Measurements from ENCODE around the gene WASHC2C.
"Not testable (repeated sequence)": the region's sequence is repeated elsewhere in the genome, so short reads cannot be mapped to it uniquely, and the experiment has no call there.

The WASHC2C gene

GRCh38 chr10:45757661-45758396 is 30.8 kb downstream of the WASHC2C start:
- not testable (repeated sequence) for DNase-seq (ENCODE audit: low read depth in 2 of 3, low spot score in 1 of 3)

- DNase-seq (ENCODE audit: low read depth in 2 of 3, low spot score in 1 of 3) = not testable (repeated sequence)
These were observed 34.6 kb downstream of the WASHC2C start for GRCh38 chr10:45761622-45762021.

- not testable (repeated sequence) for DNase-seq (ENCODE audit: low read depth in 2 of 3, low spot score in 1 of 3)
These were observed 36.0 kb downstream of the WASHC2C start for GRCh38 chr10:45763037-45763436.

- DNase-seq (ENCODE audit: low read depth in 2 of 3, low spot score in 1 of 3) = not testable (repeated sequence)
These were observed 41.3 kb downstream of the WASHC2C start for GRCh38 chr10:45768334-45768733.

- not testable (repeated sequence) for DNase-seq (ENCODE audit: low read depth in 2 of 3, low spot score in 1 of 3)
These were observed 44.8 kb downstream of the WASHC2C start for GRCh38 chr10:45771757-45772461.

- DNase-seq (ENCODE audit: low read depth in 2 of 3, low spot score in 1 of 3) = not testable (repeated sequence)
These were observed 59.2 kb downstream of the WASHC2C start for GRCh38 chr10:45786217-45786616.

- DNase-seq (ENCODE audit: low read depth in 2 of 3, low spot score in 1 of 3) = not testable (repeated sequence)
These were observed 60.2 kb downstream of the WASHC2C start for GRCh38 chr10:45787212-45787741.

- DNase-seq (ENCODE audit: low read depth in 2 of 3, low spot score in 1 of 3) = not testable (repeated sequence)
These were observed 62.9 kb downstream of the WASHC2C start for GRCh38 chr10:45789991-45790390.

GRCh38 chr10:45790694-45791426 is 63.8 kb downstream of the WASHC2C start:
- not testable (repeated sequence) for DNase-seq (ENCODE audit: low read depth in 2 of 3, low spot score in 1 of 3)

- not testable (repeated sequence) for DNase-seq (ENCODE audit: low read depth in 2 of 3, low spot score in 1 of 3)
These were observed 67.7 kb downstream of the WASHC2C start for GRCh38 chr10:45794761-45795160.

GRCh38 chr10:45803060-45804010 is 76.3 kb downstream of the WASHC2C start:
- DNase-seq (ENCODE audit: low read depth in 2 of 3, low spot score in 1 of 3) = not testable (repeated sequence)

- not testable (repeated sequence) for DNase-seq (ENCODE audit: low read depth in 2 of 3, low spot score in 1 of 3)
These were observed 77.9 kb downstream of the WASHC2C start for GRCh38 chr10:45804996-45805395.

GRCh38 chr10:45809837-45810236 is 82.8 kb downstream of the WASHC2C start:
- DNase-seq (ENCODE audit: low read depth in 2 of 3, low spot score in 1 of 3) = no peak

GRCh38 chr10:45811075-45811474 is 84.0 kb downstream of the WASHC2C start:
- DNase-seq (ENCODE audit: low read depth in 2 of 3, low spot score in 1 of 3) = no peak

- not testable (repeated sequence) for DNase-seq (ENCODE audit: low read depth in 2 of 3, low spot score in 1 of 3)
These were observed 85.9 kb downstream of the WASHC2C start for GRCh38 chr10:45812959-45813358.

- DNase-seq (ENCODE audit: low read depth in 2 of 3, low spot score in 1 of 3) = not testable (repeated sequence)
These were observed 87.1 kb downstream of the WASHC2C start for GRCh38 chr10:45814146-45814545.

- DNase-seq (ENCODE audit: low read depth in 2 of 3, low spot score in 1 of 3) = no peak
These were observed 90.2 kb downstream of the WASHC2C start for GRCh38 chr10:45817130-45817859.

GRCh38 chr10:45817912-45818311 is 90.8 kb downstream of the WASHC2C start:
- DNase-seq (ENCODE audit: low read depth in 2 of 3, low spot score in 1 of 3) = no peak

GRCh38 chr10:45819552-45819951 is 92.5 kb downstream of the WASHC2C start:
- no peak for DNase-seq (ENCODE audit: low read depth in 2 of 3, low spot score in 1 of 3)
